GM23248 (cell line): ENCODE results near the gene GPM6B.
"Not testable (repeated sequence)": the region's sequence is repeated elsewhere in the genome, so short reads cannot be mapped to it uniquely, and the experiment has no call there.

ENCODE experiments used
- EZH2 ChIP-seq: fragments of 200-600 bp; sonication (generic); IDR thresholded peaks from 2 replicates; pipeline ENCODE4 v1.6.1; 2018; ENCODE audit warnings: antibody characterized with exemption, mild to moderate bottlenecking; ENCODE audit not compliant: insufficient read depth, poor library complexity, severe bottlenecking
- EZH2phosphoT487 ChIP-seq: fragments of 200-600 bp; sonication (generic); IDR thresholded peaks from 2 replicates; pipeline ENCODE4 v1.6.1; 2018; ENCODE audit warnings: antibody characterized with exemption, moderate library complexity, mild to moderate bottlenecking, low read depth; ENCODE audit not compliant: insufficient read depth

DNA sequence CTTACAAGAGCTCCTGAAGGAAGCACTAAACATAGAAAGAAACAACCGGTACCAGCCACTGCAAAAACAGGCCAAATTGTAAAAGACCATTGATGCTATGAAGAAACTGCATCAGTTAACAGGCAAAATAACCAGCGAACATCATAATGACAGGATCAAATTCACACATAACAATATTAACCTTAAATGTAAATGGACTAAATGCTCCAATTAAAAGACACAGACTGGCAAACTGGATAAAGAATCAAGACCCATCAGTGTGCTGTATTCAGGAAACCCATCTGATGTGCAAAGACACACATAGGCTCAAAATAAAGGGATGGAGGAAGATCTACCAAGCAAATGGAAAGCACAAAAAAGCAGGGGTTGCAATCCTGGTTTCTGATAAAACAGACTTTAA lies 90.3 kb downstream of the GPM6B start:
- not testable (repeated sequence) for TF ChIP-seq EZH2phosphoT487, EZH2
